CD4-positive, alpha-beta T cell treated with Interleukin-10 for 1 hour (primary cell): ENCODE results near the gene SLC25A25.

Source experiments
- DNase-seq: peaks from one replicate; pipeline ENCODE4 v3.0.0-alpha.2; 2020

The SLC25A25 gene

GRCh38 chr9:128077847-128078503, 9.9 kb downstream of the SLC25A25 start:
- DNase-seq: no peak

DNA sequence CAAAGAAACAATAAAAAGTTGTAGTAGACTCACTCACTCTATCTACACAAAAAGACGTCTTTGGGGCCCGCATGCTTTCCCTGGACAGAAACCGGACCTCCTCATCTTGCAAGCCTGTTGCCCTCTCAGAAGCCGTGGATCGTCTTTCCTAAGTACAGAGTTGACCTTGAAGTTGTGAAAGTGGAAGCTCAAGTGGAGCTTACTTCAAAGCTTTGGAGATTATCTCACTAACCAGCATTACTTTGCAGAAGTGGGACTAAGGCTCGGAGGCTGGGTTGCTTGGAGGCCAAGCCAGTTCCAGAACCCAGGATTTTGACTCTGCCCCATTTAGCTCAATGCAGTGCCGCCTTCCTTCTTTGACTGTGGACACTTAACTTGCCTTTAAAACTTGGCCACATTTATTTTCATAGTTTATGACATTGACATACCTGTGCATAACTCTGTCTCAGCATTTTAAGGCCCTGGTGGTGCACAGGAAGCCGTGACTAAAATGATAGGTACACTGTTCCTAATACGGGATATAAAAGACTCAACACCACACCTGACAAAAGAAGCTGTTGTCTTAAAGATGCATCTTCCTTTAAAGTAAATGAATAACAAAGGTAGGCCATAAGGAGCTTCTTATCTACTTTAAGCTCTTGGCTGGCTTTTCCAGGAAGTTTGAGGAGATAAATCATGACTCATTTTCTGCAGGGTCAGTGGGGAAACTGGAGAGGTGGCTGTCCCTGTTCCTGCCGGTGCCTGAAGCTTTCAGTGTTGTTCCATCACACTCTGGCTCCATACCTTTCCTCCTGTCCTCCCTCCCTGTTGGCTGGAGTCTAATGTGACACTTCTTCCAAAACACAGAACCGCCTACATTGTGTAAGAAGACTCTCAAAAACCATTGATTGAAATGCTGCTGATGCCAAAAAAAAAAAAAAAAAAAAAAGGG, 10.7 kb downstream of the SLC25A25 start:
- no peak for DNase-seq

GRCh38 chr9:128080206-128080605, 12.2 kb downstream of the SLC25A25 start:
- no peak for DNase-seq

DNA sequence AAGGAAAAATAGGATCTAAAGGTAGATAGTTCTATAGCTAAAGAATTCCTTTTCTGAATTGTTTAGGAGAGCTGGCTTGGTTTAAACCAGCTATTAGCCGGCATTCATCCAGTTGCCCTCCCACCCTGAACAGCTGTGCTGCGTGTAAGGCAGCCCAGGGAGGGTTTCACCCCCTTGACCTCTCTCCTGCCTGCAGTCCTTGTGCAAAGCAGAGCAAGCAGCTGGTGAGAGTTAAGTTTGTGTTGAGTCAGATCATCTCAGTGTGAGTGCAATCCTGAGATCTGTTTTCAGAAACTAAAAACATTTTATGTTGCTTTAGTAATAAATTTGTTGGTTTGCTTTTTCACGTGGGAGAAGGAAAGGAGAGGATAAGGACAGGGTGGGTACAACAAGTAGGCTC, 13.0 kb downstream of the SLC25A25 start:
- DNase-seq: no peak

DNA sequence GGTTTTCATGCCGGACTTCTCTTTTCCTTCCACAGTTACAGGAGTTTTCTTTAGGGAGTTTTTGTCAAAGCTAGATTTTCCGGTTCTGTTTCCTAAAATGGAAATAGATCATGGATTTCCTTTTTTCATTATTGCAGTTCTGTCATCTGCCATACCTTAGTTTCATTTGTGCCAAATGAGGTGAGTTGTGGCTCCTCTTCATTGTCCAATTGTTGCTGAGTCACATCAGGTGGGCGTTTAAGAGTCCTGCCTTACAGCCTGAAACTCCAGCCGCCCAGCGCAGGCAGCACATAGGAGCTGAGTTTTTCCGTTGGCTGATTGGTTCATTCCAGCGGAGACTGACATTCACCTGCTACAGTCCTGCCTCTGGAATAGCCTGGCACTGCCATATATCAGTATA, 14.1 kb downstream of the SLC25A25 start:
- DNase-seq: no peak

DNA sequence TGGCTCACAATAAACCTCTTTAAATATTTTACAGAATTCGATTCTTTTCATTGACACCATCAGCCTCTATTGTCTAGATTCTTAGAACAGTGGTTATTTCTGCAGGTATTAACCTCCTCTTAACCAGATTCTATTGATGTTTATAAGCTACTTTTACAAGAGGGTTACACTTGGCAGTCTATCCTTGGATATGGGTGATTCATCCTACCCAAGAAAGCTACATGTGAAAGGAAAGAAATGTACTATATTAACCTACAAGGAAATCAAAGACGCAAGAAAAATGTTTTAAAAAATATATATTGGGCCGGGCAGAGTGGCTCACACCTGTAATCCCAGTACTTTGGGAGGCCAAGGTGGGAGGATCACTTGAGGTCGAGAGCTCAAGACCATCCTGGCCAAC, 16.7 kb downstream of the SLC25A25 start:
- DNase-seq: no peak

- DNase-seq: no peak
These were observed 17.9 kb downstream of the SLC25A25 start for GRCh38 chr9:128085943-128086342.

DNA sequence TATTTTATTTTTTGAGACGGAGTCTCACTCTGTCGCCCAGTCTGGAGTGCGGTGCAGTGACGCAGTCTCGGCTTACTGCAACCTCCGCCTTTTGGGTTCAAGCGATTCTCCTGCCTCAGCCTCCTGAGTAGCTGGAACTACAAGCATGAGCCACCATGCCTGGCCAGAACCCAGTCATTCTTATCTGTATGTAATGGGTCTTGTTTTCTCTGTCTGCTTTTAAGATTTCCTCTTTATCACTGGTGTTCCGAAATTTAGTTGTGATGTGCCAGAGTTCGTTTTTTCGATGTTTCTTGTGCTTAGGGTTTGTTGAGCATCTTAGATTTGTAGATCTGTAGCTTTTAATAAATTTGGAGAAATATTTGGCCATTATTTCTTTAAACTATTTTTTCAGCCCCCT, 19.2 kb downstream of the SLC25A25 start:
- no peak for DNase-seq

DNA sequence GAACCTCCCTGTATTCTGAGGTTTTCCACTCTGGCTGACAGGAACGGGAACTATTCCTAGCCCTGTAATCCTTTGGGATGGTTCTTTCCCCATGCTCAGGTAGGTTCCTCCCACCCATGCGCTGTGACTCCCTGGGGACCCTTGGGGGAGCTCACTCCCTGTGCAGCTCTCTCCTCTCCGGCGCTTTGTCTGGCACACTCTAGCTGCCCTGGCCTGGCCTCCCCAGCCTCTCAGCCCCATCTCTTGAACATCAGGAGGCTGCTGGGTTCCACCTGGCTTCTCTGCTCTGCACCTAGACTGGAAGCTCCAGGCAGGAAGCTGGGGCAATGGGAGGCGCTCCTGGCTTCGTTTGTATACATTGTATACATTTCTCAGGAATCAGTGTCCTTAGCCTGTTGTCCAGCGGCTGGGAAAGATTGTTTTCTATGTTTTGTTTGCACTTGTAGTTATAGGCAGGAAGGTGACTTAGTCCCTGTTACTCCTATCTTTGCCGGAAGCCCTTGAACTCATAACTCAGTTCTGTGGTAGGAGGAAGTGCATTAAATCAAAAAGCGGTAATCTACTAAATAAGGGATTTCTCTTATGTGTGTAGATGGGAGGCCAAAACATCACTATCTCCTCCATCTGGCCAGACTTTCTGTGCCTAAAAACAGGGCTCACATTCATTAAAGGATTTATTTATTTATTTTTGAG, 20.4 kb downstream of the SLC25A25 start:
- peak; percentile 27 for DNase-seq

DNA sequence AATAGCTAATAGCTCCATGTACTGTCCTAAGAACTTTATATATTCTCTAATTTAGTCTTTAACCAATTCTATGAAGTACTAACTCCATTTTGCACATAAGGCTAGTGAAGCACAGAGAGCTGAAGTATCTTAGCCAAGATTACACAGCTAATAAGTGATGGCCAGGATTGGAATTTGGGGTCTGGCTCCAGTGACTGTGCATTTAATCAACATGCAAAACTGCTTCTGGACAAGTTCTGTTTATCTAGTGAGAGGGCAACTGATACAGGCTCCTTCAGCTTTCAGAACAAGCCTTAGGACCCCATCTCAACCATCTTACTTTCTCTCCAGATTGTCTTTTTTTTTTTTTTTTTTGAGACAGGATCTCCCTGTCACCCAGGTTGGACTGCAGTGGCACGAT, 21.3 kb downstream of the SLC25A25 start:
- DNase-seq: no peak

- DNase-seq: no peak
These were observed 23.1 kb downstream of the SLC25A25 start for GRCh38 chr9:128091144-128091543.

GRCh38 chr9:128091571-128091970, 23.5 kb downstream of the SLC25A25 start:
- no peak for DNase-seq

GRCh38 chr9:128092199-128092977, 24.4 kb downstream of the SLC25A25 start:
- DNase-seq: no peak

DNA sequence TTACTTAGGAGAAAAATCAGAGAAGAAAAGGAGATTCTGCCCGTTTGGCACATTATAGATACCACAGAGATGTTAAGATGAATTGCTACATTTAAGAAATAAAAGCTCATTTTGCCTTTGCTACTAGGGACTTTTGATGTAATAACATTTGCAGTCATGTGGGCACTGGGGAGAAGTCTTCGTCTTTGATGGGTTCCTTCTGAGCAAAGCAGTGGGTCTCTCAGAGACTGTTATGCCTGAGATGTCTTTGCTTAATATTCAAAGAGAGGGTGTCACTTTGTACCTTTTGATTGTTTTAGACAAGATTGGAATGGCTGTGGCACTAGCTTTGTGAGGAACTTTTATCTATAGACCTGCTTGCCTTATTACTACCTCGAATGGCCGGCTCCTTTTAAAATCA, 25.0 kb downstream of the SLC25A25 start:
- no peak for DNase-seq

GRCh38 chr9:128094166-128094949, 26.3 kb downstream of the SLC25A25 start:
- DNase-seq: peak; percentile 76

- no peak for DNase-seq
These were observed 27.0 kb downstream of the SLC25A25 start for GRCh38 chr9:128094950-128095544.

DNA sequence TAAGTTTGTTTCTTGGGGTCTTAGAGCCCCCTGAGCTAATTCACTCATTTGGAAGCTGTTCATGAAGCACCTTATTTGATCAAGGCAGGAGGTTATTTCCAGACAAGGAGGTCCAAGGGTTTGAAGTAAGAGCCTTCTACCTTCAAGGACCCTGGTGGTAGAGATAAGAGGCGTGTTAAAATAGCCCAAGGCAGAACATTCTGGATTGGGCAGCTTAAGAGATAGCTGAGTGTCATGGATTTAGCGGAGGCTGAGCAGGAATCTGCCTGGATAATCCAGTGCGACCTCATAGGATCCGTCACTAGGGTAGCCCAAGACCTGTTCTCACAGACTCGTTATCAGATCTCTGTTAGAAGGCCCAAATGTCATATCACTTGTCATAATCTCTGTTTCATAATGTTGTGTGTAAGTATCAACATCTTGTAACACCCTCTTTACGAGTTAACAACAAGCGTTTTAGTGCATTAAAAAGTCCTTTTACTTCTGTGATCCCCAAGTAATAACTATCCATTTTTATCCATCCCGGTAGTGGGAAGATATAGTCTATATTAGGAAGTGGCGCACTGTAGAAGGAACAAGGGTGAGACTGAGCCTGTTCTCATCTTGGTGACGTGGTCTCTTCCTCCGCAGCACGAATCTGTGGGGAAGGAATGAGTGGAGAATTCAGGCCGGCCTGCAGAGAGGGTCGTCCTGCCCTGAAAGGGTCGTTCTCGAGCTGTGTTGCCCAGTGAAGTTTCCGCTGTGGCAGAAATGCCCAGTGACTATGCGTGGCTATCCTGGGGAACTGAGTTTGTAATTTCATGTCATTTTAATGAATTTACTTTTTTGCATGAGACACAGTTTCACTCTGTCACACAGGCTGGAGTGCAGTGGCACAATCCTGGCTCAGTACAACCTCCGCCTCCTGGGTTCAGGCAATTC, 28.8 kb downstream of the SLC25A25 start:
- DNase-seq: no peak

DNA sequence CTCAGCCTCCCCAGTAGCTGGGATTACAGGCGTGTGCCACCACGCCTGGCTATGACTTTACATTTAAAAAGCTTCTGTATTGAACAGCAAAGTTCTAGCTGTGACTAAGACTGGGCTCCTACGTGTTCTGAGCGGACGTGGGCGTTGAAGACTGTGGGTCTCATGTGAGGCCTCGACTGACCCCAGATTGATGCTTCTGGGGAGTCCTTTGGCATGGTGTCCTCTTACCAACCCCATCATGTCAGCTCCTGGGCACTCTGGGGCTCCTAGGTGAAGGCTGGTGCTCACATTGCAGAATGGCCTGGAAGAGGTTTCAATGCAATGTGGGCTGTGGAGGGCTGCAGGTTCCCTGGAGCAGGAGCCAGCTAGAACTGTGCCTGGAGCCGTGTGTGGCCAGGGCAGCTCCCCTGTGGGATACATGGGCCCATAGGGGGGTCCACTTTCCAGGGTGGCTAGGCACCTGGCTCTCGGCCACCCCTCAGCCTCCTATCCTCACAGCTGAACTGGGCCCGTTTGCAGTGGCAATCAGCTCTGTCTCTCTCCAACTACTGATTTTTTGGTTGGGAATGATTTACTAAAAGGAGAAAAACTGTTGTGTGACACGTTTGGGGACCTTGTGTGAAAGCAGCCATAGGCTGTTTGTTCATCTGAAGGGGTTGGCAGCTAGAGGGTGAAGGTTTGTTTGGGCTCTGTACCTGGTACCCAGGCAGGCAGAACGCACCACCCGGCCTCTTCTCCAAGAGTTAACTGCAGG, 29.7 kb downstream of the SLC25A25 start:
- no peak for DNase-seq
